ENCODE measurements around the gene UBE2C.
A peak's percentile ranks its signal among the peaks of the same experiment; 100 is the strongest.
"Not testable (repeated sequence)": the region's sequence is repeated elsewhere in the genome, so short reads cannot be mapped to it uniquely, and the experiment has no call there.

UBE2C gene

GRCh38 chr20:45812157-45813005, at the start of gene UBE2C:
Gene UBE2C, plus strand, starts transcription at chr20:45812644. Its CDS starts 52 bp downstream, at chr20:45812696.
- TF ChIP-seq CTCF (IDR thresholded peaks at IDR 0.05; ENCODE audit: extremely low read depth, insufficient read depth, missing control alignments) = no peak
- in situ Hi-C loops (cut with MboI; ENCODE audit: low pct_unique_long_range_greater_than_20kb, low sequenced_read_pairs, unreplicated experiment) = no loop called here
- peak; percentile 98 for DNase-seq (ENCODE audit: low spot score)

- not testable (repeated sequence) for DNase-seq (ENCODE audit: low spot score)
- in situ Hi-C loops (cut with MboI; ENCODE audit: low pct_unique_long_range_greater_than_20kb, low sequenced_read_pairs, unreplicated experiment) = loop anchor here (25.0 kb wide), 2 partner anchors 177 to 302 kb away; partner anchors contain the start of genes WFDC2 and WFDC8
Measured at GRCh38 chr20:45764618-45765282, 47.7 kb upstream of the UBE2C start.

- no peak for DNase-seq (ENCODE audit: low spot score)
- no peak for TF ChIP-seq CTCF (IDR thresholded peaks at IDR 0.05; ENCODE audit: extremely low read depth, insufficient read depth, missing control alignments)
- in situ Hi-C loops (cut with MboI; ENCODE audit: low pct_unique_long_range_greater_than_20kb, low sequenced_read_pairs, unreplicated experiment) = loop anchor here (25.0 kb wide), 2 partner anchors 178 to 303 kb away; partner anchors contain the start of genes WFDC2 and WFDC8
Measured at GRCh38 chr20:45765307-45765875, 47.1 kb upstream of the UBE2C start.

- TF ChIP-seq CTCF (IDR thresholded peaks at IDR 0.05; ENCODE audit: extremely low read depth, insufficient read depth, missing control alignments) = no peak
Measured at GRCh38 chr20:45765980-45766379, 46.5 kb upstream of the UBE2C start.

GRCh38 chr20:45768479-45768878, 44.0 kb upstream of the UBE2C start:
- DNase-seq (ENCODE audit: low spot score) = no peak
- in situ Hi-C loops (cut with MboI; ENCODE audit: low pct_unique_long_range_greater_than_20kb, low sequenced_read_pairs, unreplicated experiment) = loop anchor here (25.0 kb wide), 2 partner anchors 181 to 306 kb away; partner anchors contain the start of genes WFDC2 and WFDC8

More at GRCh38 chr20:45765980-45766379, 46.5 kb upstream of the UBE2C start:
- no peak for DNase-seq (ENCODE audit: low spot score)
- in situ Hi-C loops (cut with MboI; ENCODE audit: low pct_unique_long_range_greater_than_20kb, low sequenced_read_pairs, unreplicated experiment) = loop anchor here (25.0 kb wide), 2 partner anchors 179 to 304 kb away; partner anchors contain the start of genes WFDC2 and WFDC8

GRCh38 chr20:45771182-45771759, 41.2 kb upstream of the UBE2C start:
- peak; percentile 76 for DNase-seq (ENCODE audit: low spot score)
- TF ChIP-seq CTCF (IDR thresholded peaks at IDR 0.05; ENCODE audit: extremely low read depth, insufficient read depth, missing control alignments) = peak; percentile 93
- in situ Hi-C loops (cut with MboI; ENCODE audit: low pct_unique_long_range_greater_than_20kb, low sequenced_read_pairs, unreplicated experiment) = loop anchor here (25.0 kb wide), 2 partner anchors 184 to 309 kb away; partner anchors contain the start of genes WFDC2 and WFDC8

More at GRCh38 chr20:45768479-45768878, 44.0 kb upstream of the UBE2C start:
- no peak for TF ChIP-seq CTCF (IDR thresholded peaks at IDR 0.05; ENCODE audit: extremely low read depth, insufficient read depth, missing control alignments)
